HG03097 (cell line): ENCODE measurements around the gene CDKL1.
"Not testable (repeated sequence)": the region's sequence is repeated elsewhere in the genome, so short reads cannot be mapped to it uniquely, and the experiment has no call there.

ENCODE experiments used
- ATAC-seq: cut with Tn5 transposase; IDR thresholded peaks from one replicate; pipeline ENCODE4 v1.9.1; 2021; ENCODE audit not compliant: unreplicated experiment, low FRiP score

CDKL1 gene

DNA sequence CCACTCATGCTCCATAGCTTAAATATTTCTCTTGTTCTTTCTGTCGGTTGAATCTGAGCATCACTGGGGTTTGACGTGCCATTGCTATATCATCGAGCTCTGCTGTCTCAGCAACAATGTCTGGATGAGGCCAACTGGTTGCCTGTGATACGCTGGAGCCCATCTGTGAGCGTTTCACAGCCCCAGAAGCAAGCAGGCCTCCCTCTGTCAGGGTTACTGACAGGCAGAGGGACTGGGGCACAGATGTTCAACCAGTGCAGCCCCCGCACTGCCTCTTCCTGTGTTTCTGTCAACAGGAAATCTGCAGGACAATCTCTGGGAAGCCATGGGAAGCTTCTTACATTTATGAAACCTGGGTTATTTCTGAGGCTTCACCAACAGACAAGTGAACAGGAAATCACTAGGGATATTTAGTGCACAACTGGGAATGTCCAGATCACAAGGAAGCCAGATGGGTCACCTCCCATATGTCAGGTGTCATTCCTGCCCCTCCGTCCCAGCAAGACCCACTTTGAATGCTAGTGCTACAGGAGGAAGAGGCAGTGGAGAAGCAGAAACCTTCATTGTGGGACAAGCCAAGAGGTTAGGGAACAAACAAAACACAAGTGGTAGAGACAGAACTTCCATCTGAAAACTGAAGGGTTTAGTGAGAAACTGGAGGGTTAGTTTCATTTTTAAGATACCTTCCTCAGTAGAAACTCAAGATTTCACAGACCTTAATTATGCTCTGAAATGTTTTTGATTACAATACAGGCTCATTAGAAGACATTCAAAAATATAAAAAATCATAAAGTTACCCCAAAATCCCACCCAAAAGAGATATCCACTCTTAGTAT is 60.5 kb downstream of the CDKL1 start:
- no peak for ATAC-seq

- ATAC-seq: no peak
Observed at GRCh38 chr14:50335389-50335788, 61.3 kb downstream of the CDKL1 start.

- ATAC-seq: no peak
Observed at GRCh38 chr14:50334211-50334610, 62.5 kb downstream of the CDKL1 start.

DNA sequence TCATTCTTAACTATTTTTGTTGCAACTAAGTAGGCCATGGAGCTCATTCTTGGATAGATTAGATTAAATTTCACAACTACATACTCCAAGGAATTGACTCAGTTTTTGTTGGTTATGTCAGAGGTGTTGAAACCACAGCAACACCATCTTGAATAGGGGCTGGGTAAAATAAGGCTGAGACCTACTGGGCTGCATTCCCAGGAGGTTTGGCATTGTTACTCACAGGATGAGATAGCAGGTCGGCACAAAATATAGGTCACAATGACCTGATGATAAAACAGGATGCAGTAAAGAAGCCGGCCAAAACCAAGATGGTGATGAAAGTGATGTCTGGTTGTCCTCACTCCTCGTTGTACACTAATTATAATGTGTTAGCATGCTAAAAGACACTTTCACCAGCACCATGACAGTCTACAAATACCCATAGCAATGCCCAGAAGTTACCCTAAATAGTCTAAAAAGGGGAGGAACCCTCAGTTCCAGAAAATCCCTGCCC is 63.6 kb downstream of the CDKL1 start:
- ATAC-seq: no peak

- ATAC-seq: no peak
Observed at GRCh38 chr14:50331596-50331995, 65.1 kb downstream of the CDKL1 start.

DNA sequence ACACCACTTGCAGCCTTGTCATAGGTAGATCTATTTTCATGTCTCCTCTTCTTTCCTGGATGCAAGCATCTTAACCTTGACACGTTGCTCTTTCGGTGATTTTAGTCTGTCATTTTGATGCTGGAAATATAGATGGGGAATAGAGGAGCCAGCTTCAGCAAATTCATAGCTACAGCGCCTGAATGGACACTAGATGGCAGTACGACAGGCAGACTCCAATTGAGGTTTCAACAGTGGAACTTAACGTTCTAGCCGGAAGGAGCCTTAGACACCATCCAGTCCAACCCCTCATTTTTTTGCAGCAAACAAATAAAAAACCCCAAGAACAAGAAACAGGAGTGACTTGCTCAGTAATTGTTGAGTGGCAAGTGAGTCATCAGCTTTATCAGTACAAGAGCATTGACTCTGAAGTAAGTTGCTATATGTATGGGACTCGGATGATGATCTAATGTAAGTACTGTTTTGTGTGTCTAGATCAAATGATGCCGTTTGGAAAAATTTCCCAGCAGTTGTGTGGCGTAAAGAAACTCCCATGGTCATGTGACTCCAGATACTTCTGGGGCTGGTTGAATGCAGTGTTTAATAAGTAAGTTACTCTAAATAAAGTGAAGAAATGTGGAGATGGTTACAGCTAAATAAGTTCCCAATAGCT is 75.5 kb downstream of the CDKL1 start:
- peak; percentile 69 for ATAC-seq

DNA sequence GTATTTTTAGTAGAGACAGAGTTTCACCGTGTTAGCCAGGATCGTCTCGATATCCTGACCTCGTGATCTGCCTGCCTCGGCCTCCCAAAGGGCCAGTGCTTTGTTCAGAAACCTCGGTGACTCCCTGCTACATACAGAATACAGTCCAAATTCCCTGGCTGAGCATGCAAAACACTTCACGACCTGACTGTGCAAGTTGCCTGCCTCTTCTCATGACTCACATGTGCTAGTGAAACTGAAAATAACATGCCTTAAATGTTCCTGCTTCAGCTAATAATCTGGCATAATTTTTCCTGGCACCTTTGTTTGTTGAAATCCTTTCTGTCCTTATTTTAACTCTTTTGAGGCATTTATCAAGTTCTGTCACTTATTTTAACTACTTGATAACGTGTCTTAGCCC is 76.4 kb downstream of the CDKL1 start:
- ATAC-seq: no peak

DNA sequence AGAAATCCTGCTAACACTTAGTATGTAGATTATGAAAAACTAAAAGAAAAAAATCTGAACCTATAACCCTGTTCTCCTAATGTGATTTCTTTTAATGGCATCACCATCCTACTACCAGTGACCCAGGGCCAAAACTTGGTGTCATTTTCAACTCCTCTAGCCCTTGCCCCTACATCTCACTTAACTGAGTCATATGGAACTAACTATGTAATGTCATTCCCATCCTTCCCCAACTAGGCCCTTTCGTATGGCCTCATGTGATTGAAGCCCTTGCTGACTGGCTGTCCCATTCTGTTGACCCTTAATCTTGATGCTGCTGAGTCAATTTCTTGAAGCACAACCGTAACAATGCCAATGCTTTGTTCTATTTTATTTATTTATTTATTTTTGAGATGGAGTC is 77.0 kb downstream of the CDKL1 start:
- no peak for ATAC-seq

DNA sequence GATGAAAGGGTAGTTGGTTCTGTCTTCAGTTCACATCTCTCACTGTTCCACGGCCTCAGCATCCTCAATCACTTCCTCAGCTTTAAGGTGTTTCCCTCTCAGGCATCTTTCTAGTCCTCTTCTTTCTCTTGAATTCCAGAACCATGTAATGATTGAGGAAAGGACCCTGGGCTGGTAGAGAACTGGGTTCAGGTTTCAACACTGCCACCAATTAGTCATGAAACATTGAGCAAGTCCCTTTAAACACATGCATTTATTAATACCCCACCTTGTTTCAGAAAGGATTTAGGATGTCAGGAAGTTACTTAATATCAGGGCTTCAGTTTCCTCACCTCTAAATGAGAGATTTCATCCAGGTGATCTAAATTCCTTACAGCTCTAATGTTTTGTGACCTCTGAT is 77.4 kb downstream of the CDKL1 start:
- ATAC-seq: no peak

- no peak for ATAC-seq
Observed at GRCh38 chr14:50318031-50318626, 78.6 kb downstream of the CDKL1 start.

GRCh38 chr14:50314098-50314497 is 82.6 kb downstream of the CDKL1 start:
- ATAC-seq: not testable (repeated sequence)

DNA sequence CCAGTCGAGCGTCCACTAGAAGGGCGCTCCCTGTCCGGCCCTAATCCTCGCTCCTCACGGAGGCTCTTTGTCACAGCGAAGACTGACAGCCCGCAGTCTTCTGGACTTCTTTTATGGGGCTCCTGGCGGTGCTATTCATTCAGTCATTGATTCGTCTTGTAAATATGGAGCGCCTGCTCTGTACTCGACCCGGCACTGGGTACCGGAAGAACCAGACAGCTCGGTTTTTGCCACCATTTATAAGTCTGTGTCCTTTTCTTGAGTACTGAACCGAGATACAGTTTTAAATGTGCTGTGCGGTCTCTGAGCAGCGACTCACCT is 84.0 kb downstream of the CDKL1 start:
- ATAC-seq: no peak

GRCh38 chr14:50311972-50312733 is 84.5 kb downstream of the CDKL1 start, which contains the start of the genes DMAC2L and L2HGDH:
Gene DMAC2L (plus strand): TSS chr14:50312324. CDS start chr14:50321488, 9,164 bp downstream.
Gene L2HGDH (minus strand): TSS chr14:50312229. CDS start chr14:50312150, 79 bp downstream.
- ATAC-seq: peak; percentile 96

GRCh38 chr14:50311337-50311971 is 85.2 kb downstream of the CDKL1 start:
- ATAC-seq: no peak

DNA sequence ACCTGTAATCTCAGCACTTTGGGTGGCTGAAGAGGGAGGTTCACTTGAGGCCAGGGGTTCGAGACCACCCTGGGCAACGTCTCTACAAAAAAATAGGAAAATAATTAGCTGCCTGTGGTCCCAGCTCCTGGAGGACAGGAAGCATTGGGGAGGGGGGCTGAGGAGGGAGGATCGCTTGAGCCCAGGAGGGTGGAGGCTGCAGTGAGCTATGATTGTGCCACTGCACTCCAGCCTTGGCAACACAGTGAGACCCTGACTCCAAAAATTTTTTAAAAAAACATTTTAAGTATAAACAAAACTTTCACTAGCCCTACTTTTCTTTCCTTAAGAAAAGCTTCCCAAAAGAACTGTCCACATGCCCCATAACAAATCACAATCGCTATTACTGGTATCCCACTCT is 86.2 kb downstream of the CDKL1 start:
- no peak for ATAC-seq

GRCh38 chr14:50308363-50308915 is 88.2 kb downstream of the CDKL1 start:
- ATAC-seq: no peak

GRCh38 chr14:50303744-50304471 is 92.8 kb downstream of the CDKL1 start:
- ATAC-seq: no peak

DNA sequence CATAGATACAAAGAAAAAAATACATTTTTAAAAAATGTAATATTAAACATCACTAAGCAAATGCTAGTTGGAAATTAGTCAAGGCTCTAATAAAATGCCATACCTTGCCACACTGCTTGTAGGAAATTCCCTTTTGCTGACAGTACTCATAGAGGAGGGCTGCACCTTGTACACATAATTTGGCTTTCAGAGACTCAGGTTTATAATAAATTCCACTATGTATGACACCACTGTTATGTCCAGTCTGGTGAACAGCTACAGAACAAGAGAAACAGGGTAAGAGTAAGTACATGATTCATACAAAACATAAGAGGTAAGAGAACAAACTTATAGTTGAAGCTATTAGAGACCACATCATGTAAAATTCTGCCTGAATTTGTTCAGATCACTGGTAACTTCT is 94.8 kb downstream of the CDKL1 start:
- ATAC-seq: no peak

DNA sequence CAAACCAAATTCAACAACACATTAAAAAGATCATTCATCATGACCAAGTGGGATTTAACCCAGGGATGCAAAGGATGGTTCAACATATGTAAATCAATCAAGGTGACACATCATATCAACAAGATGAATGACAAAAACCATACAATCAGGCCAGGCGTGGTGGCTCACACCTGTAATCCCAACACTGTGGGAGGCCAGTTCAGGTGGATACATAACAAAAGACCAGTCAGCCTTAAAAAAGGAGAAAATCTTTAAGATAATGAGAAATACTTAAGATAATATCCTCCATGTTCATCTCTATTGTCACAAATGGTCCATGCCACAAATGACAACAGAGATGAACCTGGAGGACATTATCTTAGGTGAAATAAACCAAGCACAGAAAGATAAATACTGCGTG is 97.1 kb downstream of the CDKL1 start:
- no peak for ATAC-seq
